Omental fat pad (tissue), 4 donors: Measurements from ENCODE around the gene HES3. TPM values are rescaled to one million over a fixed set of nuclear protein-coding genes. Genes with fewer than 3 reads are reported as not detected.

ENCODE experiments used
- ATAC-seq: fragments of 150-250 bp; one replicate; pipeline ENCODE4 v1.9.1; 2016; ENCODE audit warnings: mild to moderate bottlenecking, moderate library complexity; ENCODE audit not compliant: low FRiP score
- DNase-seq: peaks from one replicate; pipeline ENCODE4 v3.0.0-alpha.2; 2019; ENCODE audit warnings: low spot score
- total RNA-seq, 4 donors: library from RNA; depleted of rRNA; stranded (reverse); fragments of >200 nt; gene quantifications; one replicate each; pipeline ENCODE4 v1.1.0, GENCODE V29; 2016
- TF ChIP-seq, protein P1 (sequence below), 3 donors: fragments of 450-650 bp; IDR thresholded peaks; one replicate each; pipeline ENCODE4 v1.5.1; 2016 to 2017; ENCODE audit warnings: antibody characterized with exemption in 3 of 3, mild to moderate bottlenecking in 3 of 3, moderate library complexity in 2 of 3

Gene HES3
- total RNA-seq, 4 donors from 2014 or later: not detected

DNA sequence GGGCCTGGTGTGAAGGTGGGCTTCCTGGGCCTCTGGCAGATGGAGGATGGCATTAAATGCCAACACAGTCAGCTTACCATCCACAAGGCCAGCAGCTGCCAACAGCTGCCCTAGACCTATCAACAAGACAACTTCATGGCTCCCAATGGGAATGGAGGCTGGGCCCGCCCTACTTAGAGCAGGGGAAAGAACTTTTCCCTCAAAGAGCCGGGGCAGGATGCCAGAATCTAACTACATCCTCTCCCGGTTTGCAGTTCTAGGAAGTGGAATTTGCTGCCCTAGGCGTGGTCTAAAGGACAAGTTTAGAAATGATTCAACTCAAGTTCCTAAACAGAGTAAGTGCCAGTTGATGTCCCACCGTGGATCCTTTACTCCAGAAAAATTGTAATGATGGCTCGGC lies 21.3 kb upstream of the HES3 start:
- no peak for DNase-seq
- no peak for ATAC-seq
- TF ChIP-seq, protein P1, sequence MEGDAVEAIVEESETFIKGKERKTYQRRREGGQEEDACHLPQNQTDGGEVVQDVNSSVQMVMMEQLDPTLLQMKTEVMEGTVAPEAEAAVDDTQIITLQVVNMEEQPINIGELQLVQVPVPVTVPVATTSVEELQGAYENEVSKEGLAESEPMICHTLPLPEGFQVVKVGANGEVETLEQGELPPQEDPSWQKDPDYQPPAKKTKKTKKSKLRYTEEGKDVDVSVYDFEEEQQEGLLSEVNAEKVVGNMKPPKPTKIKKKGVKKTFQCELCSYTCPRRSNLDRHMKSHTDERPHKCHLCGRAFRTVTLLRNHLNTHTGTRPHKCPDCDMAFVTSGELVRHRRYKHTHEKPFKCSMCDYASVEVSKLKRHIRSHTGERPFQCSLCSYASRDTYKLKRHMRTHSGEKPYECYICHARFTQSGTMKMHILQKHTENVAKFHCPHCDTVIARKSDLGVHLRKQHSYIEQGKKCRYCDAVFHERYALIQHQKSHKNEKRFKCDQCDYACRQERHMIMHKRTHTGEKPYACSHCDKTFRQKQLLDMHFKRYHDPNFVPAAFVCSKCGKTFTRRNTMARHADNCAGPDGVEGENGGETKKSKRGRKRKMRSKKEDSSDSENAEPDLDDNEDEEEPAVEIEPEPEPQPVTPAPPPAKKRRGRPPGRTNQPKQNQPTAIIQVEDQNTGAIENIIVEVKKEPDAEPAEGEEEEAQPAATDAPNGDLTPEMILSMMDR (IDR thresholded peaks at IDR 0.05): no peak

DNA sequence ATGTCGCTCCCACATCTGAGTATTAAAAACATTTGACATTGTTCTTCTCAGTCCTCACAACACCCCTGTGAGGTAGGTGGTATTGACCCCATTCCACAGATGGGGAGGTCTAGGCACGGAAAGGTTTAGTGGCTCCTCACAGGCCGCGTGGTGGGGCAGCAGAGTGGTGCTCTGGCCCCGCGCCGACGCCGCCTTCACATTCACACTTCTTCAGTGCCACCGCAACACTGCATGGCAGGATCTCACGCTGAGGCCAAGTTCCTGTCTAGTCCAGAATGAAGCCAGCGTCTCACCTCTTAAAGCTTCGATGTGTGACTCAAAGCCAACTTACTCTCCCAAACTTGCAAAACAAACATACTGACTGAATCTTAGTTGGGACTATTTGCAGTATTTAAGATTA lies 20.4 kb upstream of the HES3 start:
- TF ChIP-seq, protein P1 (IDR thresholded peaks at IDR 0.05): no peak
- DNase-seq: no peak
- ATAC-seq: no peak

DNA sequence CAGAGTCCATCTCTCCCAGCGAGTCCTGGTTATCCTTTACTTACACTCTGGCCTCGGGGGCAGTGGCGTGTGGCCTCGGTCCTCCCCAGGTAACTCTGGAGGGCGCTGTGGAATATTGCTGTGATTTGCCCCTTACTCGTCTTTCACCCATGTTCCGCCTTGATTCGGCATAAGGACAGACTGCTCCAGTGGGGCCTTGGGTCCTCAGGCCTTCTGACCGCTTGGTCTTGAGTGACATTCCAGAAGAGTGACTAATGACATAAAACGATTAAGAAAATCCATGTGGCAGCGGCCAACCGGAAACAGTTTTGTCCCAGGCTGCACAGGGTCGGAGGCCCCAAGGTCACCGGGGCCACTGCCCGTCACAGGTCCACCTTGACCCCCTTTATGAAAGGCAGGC lies 19.3 kb upstream of the HES3 start:
- ATAC-seq (no peak), DNase-seq (no peak)
- TF ChIP-seq, protein P1 (IDR thresholded peaks at IDR 0.05): no peak

DNA sequence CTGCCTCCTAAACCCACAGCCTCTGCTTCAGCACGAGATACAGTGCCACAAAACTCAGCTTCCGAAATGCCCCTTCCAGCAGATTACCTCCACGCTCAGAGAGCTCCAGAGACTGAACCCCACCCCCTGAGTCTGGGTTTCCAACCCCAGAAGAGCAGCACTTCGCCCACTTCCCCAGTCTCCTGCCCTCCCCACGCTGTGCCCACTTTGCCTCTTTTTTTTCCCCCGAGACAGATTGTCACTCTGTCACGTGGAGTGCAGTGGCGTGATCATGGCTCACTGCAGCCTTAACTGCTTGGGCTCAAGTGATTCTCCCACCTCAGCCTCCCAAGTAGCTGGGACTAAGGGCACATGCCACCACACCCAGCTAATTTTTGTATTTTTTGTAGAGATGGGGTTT lies 18.3 kb upstream of the HES3 start:
- TF ChIP-seq, protein P1 (IDR thresholded peaks at IDR 0.05): no peak
- DNase-seq: no peak
- ATAC-seq: no peak

DNA sequence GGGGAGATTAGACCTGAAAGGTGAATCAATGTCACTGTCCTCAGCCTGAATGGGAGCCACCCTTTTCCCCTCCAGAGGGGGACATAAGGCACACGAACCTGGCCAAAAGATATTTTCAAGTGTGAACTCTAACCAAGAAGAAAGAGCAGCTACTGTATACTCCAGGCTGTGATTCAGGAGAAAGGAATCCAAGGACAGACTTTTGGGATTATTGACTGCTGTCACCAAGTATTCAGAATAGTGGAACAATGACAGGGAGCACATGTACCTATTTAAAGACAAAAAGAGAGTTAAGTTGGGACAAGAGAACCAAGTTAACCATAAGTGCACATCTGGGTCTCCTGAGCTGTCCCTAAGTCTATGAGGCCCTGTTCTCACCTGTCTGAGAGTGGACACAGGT lies 10.6 kb upstream of the HES3 start:
- ATAC-seq: no peak
- no peak for DNase-seq
- TF ChIP-seq, protein P1 (IDR thresholded peaks at IDR 0.05): no peak

DNA sequence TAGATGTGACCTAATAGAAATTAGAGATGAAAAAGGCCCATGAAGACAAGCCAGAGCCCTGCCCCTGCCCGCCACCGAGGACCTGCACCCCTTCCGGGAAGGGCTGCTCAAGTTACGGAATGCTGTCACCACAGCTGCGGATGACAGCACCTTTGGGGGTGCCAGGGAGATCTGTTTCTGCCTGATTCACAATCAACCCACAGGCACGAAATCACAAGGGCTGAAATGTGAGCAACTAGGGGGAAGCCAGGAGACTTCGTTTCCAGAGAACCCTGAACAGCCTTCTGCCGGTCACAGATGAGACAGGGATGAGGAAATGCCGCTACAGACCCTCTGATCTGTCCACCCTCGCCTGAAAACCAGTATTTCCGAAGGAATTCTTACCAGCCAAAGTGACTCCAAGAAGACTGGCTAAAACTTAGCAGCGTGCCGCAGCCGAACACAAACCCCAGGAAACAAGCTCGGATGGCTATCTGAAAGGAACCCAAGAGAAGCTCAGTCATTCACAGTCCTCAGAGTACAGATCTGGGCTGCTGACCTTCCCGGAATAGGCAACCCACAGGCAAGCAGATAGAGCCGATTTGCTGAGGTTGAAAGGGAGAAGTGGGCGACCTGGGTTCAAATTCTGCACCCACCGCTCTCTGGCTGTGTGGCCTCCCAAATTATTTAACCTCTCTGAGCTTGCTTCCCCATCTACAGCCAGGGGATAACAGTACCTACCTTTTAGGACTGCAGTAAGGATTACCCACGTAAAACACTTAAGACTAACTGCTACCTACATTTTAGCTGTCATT lies 9.3 kb upstream of the HES3 start:
- ATAC-seq (no peak), DNase-seq (no peak)
- TF ChIP-seq, protein P1 (IDR thresholded peaks at IDR 0.05): no peak

DNA sequence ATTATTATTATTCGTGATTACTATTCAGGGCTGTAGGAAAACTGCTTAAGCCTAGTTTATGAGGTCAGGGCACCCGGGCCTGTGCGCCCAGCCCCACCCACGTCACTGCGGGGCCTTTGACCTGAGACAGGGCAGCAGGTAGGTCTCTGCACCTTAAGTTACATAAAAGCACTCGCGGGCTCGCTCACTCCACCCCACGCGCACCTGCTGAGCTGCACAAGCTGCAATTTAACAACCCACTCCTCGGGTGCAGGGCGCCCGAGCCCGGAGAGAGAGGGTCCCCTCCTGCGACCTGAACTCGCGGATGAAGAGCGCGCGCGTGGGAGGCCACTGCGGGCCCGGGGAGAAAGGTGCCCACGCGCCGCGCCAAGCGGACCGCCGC lies 8.7 kb upstream of the HES3 start:
- ATAC-seq: peak; percentile 16
- TF ChIP-seq, protein P1 (IDR thresholded peaks at IDR 0.05): no peak

More for the DNA sequence above, 8.7 kb upstream of the HES3 start:
- no peak for DNase-seq
